LNCAP (cell line): ENCODE data around the gene COL23A1.

Experiments used
- CTCF ChIP-seq: fragments of 450-650 bp; IDR thresholded peaks from 2 replicates; pipeline ENCODE4 v1.5.1; 2017; ENCODE audit warnings: mild to moderate bottlenecking

Gene COL23A1

GRCh38 chr5:178389796-178390195, 200.4 kb downstream of the COL23A1 start:
- no peak for TF ChIP-seq CTCF

- TF ChIP-seq CTCF, result no peak
Measured at GRCh38 chr5:178389026-178389729, 201.0 kb downstream of the COL23A1 start.

GRCh38 chr5:178388386-178389025, 201.7 kb downstream of the COL23A1 start:
- TF ChIP-seq CTCF, result no peak

- TF ChIP-seq CTCF, result no peak
Measured at GRCh38 chr5:178387856-178388190, 202.4 kb downstream of the COL23A1 start.

GRCh38 chr5:178387061-178387855, 202.9 kb downstream of the COL23A1 start:
- no peak for TF ChIP-seq CTCF

- TF ChIP-seq CTCF, result no peak
Measured at GRCh38 chr5:178386336-178386931, 203.8 kb downstream of the COL23A1 start.

GRCh38 chr5:178385496-178385890, 204.7 kb downstream of the COL23A1 start:
- no peak for TF ChIP-seq CTCF
